GM19328 (cell line): ENCODE results near the gene TRMT10A.
"Not testable (repeated sequence)": the region's sequence is repeated elsewhere in the genome, so short reads cannot be mapped to it uniquely, and the experiment has no call there.

Experiments
- ATAC-seq: cut with Tn5 transposase; IDR thresholded peaks from one replicate; pipeline ENCODE4 v1.9.1; 2021; ENCODE audit warnings: mild to moderate bottlenecking, moderate library complexity; ENCODE audit not compliant: unreplicated experiment

The TRMT10A gene

GRCh38 chr4:99564921-99565320, 1.1 kb upstream of the TRMT10A start:
- ATAC-seq: no peak

GRCh38 chr4:99552872-99553271, 11.0 kb downstream of the TRMT10A start:
- no peak for ATAC-seq

DNA sequence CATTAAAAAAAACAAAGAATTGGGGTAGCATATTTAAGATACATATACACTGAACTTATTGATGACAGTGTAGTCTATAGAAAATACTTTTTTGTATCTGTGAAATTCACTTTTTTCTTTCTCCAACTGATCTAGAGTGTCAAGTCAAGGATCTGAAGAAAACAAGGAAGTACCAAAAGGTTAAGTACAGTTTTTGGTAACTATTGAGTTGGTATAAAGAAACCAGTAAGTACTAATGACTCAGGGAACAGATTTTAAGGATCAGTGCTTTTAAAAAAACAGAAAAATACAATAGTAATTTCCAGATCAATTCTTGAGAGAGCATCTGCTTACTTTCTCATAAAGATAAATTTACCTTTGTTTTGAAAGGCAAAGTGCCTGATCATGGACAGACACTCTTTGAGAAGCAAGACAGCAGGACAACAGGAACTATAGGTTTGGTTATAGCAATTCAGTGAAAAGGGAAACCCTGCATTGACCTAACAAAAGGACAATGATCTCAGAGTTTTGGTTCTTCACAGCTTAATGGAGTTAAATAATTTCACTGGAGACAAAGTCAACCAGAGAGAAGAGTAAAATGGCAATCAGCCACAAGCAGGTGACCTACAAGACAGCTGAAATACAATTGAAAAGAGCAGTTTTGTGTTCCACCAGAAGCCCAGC, 23.4 kb downstream of the TRMT10A start:
- no peak for ATAC-seq

DNA sequence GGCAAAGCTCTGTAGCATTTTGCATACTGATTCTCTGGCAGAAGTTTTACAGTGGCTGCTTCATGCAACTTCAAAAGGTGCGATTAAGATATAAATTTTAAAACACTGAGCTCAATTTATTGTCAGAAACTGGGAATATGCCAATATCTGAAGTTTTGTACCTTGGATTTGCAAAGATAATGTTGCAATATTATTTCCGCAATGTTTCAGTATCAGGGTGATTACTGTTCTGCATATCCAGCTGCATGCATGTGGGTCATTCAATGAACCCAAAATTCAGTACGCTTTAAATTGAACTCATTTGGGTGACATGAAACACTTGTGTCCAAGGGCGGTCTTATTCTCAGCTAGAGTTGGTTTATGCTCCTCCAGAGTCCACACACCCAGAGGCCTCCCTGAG, 26.2 kb downstream of the TRMT10A start:
- ATAC-seq: no peak

DNA sequence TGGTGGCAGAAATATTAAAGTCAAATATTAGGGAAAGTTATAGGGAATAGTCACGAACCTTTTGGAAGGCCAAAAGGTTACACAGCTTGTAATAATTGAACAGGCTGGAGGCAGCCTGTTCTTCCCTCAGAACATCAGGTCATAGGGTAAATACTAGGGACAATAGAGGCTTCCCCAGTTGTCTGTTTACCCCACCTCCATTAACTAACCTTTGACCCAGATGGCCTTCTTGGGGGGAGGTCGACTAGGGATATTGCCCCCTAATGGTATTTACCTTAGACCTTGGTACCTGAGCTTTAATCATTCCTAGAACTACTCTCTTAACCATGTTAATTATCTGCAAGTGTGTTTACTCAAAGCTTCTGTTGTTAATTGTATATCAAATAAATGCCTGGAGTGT, 27.0 kb downstream of the TRMT10A start:
- no peak for ATAC-seq

- no peak for ATAC-seq
Measured at GRCh38 chr4:99536271-99536670, 27.6 kb downstream of the TRMT10A start.

DNA sequence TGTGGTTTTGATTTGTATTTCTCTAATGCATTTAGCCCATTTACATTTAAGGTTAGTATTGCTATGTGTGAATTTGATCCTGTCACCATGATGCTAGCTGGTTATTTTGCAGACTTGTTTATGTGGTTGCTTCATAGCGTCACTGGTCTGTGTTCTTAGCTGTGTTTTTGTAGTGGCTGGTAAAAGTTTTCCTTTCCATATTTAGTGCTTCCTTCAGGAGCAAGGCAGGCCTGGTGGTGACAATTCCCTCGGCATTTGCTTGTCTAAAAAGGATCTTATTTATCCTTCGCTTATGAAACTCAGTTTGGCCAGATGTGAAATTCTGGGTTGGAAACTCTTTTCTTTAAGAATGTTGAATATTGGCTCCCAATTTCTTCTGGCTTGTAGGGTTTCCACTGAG, 29.1 kb downstream of the TRMT10A start:
- ATAC-seq: not testable (repeated sequence)

DNA sequence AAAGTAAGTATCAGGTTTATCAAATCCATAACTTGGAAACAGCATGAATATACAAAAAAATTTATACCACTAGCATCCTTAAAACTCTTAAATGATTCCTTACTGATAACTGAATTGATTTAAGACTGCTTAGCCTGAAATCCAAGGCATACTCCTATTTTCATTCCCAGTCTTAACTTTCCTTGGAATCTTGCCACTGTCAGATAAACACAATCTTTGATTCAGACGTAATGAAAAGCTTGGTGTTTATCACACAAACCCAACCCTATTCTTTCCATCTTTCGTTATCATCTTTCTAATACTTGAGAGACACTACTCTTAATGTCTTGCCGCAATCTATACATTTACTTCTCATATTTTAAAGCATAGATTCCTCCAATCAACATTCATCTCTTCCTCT, 33.9 kb downstream of the TRMT10A start:
- ATAC-seq: no peak

DNA sequence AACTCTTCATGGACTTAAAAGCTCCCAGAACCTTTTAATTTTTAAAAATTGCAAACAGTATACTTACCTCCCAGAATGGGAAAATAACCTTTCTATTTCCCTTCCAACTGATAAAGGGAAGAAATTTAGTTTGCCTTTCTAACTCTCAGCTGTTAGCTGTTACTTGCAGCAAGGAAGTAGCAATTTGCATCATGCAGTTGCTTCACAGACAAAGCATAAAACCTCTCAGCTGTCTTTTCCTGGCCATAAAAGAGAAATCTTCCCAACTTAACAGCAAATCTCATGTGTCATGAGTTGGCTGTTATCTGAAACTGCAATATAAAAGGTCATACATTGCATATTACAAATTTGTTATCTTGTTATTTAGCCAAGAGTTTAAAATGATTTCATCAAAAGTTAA, 34.6 kb downstream of the TRMT10A start:
- no peak for ATAC-seq

- no peak for ATAC-seq
Measured at GRCh38 chr4:99518601-99519295, 45.1 kb downstream of the TRMT10A start.

- ATAC-seq: no peak
Measured at GRCh38 chr4:99510721-99511120, 53.1 kb downstream of the TRMT10A start, which contains the start of gene C4orf17. Gene C4orf17 (plus strand): TSS chr4:99511021. CDS start chr4:99513082, 2,061 bp downstream.

GRCh38 chr4:99507762-99508161, 56.1 kb downstream of the TRMT10A start:
- no peak for ATAC-seq

- ATAC-seq: no peak
Measured at GRCh38 chr4:99507349-99507748, 56.5 kb downstream of the TRMT10A start.

GRCh38 chr4:99506781-99507180, 57.1 kb downstream of the TRMT10A start:
- ATAC-seq: no peak

GRCh38 chr4:99504804-99505502, 58.9 kb downstream of the TRMT10A start:
- no peak for ATAC-seq
